ENCODE data around the gene CFB.
"Not testable (repeated sequence)": the region's sequence is repeated elsewhere in the genome, so short reads cannot be mapped to it uniquely, and the experiment has no call there.

The CFB gene

GRCh38 chr6:31971993-31972708 is 26.3 kb downstream of the CFB start, which contains the start of gene DXO:
TSS of gene DXO (minus strand) at chr6:31972138. CDS start at chr6:31971675, 463 bp downstream.
- DNase-seq = peak; percentile 97

GRCh38 chr6:31972709-31973350 is 26.9 kb downstream of the CFB start:
- DNase-seq = peak; percentile 53

DNA sequence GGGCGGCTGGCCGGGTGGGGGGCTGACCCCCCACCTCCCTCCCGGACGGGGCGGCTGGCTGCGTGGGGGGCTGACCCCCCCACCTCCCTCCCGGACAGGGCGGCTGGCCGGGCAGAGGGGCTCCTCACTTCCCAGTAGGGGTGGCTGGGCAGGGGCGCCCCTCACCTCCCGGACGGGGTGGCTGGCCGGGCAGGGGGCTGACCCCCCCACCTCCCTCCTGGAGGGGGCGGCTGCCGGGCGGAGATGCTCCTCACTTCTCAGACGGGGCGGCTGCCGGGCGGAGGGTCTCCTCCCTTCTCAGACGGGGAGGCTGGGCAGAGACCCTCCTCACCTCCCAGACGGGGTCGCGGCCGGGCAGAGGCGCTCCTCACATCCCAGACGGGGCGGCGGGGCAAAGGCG is 30.2 kb downstream of the CFB start:
- DNase-seq = not testable (repeated sequence)

DNA sequence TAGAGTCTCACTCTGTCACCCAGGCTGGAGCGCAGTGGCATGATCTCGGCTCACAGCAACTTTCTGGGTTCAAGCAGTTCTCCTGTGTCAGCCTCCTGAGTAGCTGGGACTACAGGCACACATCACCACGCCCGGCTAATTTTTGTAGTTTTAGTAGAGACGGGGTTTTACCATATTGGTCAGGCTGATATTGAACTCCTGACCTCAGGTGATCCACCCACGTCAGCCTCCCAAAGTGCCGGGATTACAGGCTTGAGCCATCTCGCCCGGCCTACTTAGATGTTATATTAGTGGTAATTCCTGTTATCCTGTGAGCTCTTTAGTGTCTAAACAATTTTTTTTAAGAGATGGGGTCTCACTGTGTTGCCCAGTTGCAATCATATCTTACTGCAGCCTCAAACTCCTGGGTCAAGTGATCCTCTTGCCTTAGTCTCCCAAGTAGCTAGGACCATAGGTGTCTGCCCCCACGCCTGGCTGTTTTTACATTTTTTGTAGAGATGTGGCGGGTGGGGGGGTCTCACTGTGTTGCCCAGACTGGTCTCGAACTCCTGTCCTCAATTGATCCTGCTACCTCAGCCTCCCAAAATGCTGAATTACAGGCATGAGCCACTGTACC is 32.0 kb downstream of the CFB start:
- no peak for DNase-seq

DNA sequence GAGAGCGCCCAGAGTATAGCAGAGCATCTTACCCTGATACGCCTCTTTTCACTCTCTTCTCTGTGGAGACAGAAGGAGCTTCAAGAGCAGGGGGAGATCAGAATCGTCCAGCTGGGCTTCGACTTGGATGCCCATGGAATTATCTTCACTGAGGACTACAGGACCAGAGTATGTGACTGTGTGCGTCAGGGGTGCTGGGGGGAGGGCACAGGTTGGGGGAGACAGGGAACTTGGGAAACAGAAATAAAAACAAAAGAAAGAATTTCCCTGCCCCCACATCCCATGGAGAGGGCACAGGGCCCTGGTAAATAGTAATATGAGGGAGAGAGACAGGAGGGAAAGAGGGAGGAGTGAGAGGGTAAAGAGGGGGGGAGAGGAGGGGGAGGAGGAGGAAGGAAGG is 32.9 kb downstream of the CFB start:
- no peak for DNase-seq

- no peak for DNase-seq
Measured at GRCh38 chr6:31979238-31979898, 33.5 kb downstream of the CFB start.

GRCh38 chr6:31980195-31980876 is 34.4 kb downstream of the CFB start:
- not testable (repeated sequence) for DNase-seq

DNA sequence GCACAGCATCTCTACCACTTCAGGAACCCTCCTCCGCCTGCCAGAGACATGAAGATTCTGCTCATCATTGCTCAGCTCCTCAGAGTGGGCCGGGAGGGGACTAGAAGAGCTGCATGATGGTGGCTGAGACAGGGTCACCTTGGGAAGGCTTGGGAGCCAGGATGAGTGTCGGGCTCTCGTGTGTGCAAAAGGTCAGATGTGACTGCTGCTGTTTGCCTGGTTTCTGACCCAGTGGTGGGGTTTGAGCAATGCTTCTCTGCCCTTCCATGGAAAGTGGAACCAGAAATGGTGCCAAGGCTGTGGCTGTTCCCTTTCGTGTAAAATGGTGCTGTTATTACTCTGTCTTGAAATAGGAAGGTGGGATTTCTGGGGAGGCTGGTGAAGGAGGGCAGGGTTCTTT is 35.1 kb downstream of the CFB start:
- not testable (repeated sequence) for DNase-seq

DNA sequence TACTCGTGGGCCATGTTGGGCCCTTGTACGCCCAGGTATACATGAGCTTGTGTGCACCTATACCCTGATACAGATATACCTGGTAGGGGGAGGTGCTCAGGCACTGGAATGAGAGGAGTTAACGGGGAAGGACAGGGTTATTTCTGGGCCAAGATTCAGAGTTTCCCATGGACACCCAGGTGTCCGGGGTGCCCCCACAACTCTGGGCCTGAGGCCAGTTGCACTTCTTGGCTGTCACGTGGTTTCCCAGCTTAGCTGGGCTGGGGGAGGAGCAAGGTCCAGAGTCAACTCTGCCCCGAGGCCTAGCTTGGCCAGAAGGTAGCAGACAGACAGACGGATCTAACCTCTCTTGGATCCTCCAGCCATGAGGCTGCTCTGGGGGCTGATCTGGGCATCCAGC is 35.8 kb downstream of the CFB start, which contains the start of gene C4A:
C4A (plus strand) TSS at position 314 of the 400 bp plus-strand sequence; CDS start at position 365, 51 bp downstream.
- DNase-seq = not testable (repeated sequence)

- not testable (repeated sequence) for DNase-seq
Measured at GRCh38 chr6:31989363-31989762, 43.5 kb downstream of the CFB start.

- not testable (repeated sequence) for DNase-seq
Measured at GRCh38 chr6:31994421-31994820, 48.5 kb downstream of the CFB start.

- DNase-seq = not testable (repeated sequence)
Measured at GRCh38 chr6:31996385-31996784, 50.5 kb downstream of the CFB start.
